Testis (tissue), 3 donors: Measurements from ENCODE around the gene PHEX. TPM values are rescaled to one million over a fixed set of nuclear protein-coding genes. Genes with fewer than 3 reads are reported as not detected.
A peak's percentile ranks its signal among the peaks of the same experiment; 100 is the strongest.

Experiments
- DNase-seq: peaks from one replicate; pipeline ENCODE4 v3.0.0-alpha.2; 2019
- H3K27ac ChIP-seq, 2 donors: fragments of 200-600 bp; sonication (generic); one replicate each; pipeline ENCODE4 v1.5.1; 2019
- H3K27me3 ChIP-seq: fragments of 200-600 bp; sonication (generic); one replicate; pipeline ENCODE4 v1.5.1; 2019
- H3K36me3 ChIP-seq: fragments of 200-600 bp; sonication (generic); one replicate; pipeline ENCODE4 v1.5.1; 2017; ENCODE audit warnings: low read depth; ENCODE audit errors: missing control alignments
- H3K4me1 ChIP-seq: fragments of 200-600 bp; sonication (generic); one replicate; pipeline ENCODE4 v1.5.1; 2019
- H3K4me3 ChIP-seq, 2 donors: fragments of 200-600 bp; sonication (generic); one replicate each; pipeline ENCODE4 v1.5.1; 2017 to 2019
- H3K9me3 ChIP-seq: fragments of 200-600 bp; sonication (generic); one replicate; pipeline ENCODE4 v1.5.1; 2017
- POLR2A ChIP-seq: fragments of 450-650 bp; IDR thresholded peaks from one replicate; pipeline ENCODE4 v1.6.1; 2017; ENCODE audit warnings: antibody characterized with exemption, mild to moderate bottlenecking, moderate library complexity
- WGBS, 2 donors: methylation state at CpG; one replicate each; pipeline ENCODE4 v1.1.5; 2018; 5-methylcytosine and 5-hydroxymethylcytosine counted together
- intact Hi-C: fragments of 100-400 bp; cut with DNase I; formaldehyde crosslinking; loops from one replicate; pipeline ENCODE4 v1.15.1; 2023; ENCODE audit warnings: low total_unique reads
- polyA plus RNA-seq: library from polyadenylated mRNA; stranded (reverse); fragments of 350-450 nt; fragmentation: Illumina TruSeq; extraction: RNeasy Lipid Tissue Mini Kit (QIAGEN cat#74804); gene quantifications from one replicate; pipeline ENCODE4 v1.2.3, GENCODE V29; 2014; ENCODE audit warnings: low read depth, low replicate concordance; ENCODE audit not compliant: insufficient read depth
- total RNA-seq, 2 donors: library from RNA; depleted of rRNA; stranded (reverse); fragments of >200 nt; gene quantifications; one replicate each; pipeline ENCODE4 v1.2.3, GENCODE V29; 2016
- TF ChIP-seq, protein P1 (sequence below), 3 experiments: fragments of 450-650 bp in 2 of 3; fragments of 200-600 bp in 1 of 3; sonication (generic) in 1 of 3; IDR thresholded peaks; one replicate each; pipeline ENCODE4 v1.5.1; 2016 to 2019; ENCODE audit warnings: antibody characterized with exemption in 3 of 3, mild to moderate bottlenecking in 2 of 3, moderate library complexity in 1 of 3

PHEX gene
- total and polyA plus RNA-seq, 3 donors from 2014 or later = 0.24 to 0.37 (median 0.31) TPM

DNA sequence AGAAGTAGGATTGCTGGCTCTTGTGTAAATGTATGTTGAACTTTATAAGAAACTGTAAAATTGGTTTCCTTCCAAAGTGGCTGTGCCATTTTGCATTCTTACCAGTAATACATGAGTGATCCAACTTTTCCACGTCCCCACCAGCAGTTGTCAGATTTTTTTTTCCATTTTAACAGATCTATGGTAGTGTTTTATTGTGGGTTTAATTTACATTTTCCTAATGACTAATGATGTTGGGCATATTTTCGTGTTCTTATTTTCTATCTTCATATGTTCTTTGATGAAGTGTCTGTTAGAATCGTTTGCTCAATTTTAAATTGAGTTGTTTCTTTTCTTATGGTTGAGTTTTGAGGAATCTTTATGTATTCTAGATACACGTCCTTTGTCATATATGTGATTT, 56.2 kb downstream of the PHEX start:
- no peak for TF ChIP-seq POLR2A
- TF ChIP-seq, protein P1, sequence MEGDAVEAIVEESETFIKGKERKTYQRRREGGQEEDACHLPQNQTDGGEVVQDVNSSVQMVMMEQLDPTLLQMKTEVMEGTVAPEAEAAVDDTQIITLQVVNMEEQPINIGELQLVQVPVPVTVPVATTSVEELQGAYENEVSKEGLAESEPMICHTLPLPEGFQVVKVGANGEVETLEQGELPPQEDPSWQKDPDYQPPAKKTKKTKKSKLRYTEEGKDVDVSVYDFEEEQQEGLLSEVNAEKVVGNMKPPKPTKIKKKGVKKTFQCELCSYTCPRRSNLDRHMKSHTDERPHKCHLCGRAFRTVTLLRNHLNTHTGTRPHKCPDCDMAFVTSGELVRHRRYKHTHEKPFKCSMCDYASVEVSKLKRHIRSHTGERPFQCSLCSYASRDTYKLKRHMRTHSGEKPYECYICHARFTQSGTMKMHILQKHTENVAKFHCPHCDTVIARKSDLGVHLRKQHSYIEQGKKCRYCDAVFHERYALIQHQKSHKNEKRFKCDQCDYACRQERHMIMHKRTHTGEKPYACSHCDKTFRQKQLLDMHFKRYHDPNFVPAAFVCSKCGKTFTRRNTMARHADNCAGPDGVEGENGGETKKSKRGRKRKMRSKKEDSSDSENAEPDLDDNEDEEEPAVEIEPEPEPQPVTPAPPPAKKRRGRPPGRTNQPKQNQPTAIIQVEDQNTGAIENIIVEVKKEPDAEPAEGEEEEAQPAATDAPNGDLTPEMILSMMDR (IDR thresholded peaks at IDR 0.05) = no peak
- intact Hi-C loops = no loop called here
- Histone ChIP-seq H3K27ac (no peak overlapping the region), H3K27me3 (no peaks in the 10 kb centered on the region), H3K4me3 (no peak overlapping the region), H3K4me1 (no peaks in the 10 kb centered on the region), H3K36me3 (no peaks in the 10 kb centered on the region), H3K9me3 (no peaks in the 10 kb centered on the region)
- no peak for DNase-seq
- WGBS, 2 donors = 91 to 92% methylated on average over 4 of the region's 4 CpGs

- no peak for DNase-seq
- Histone ChIP-seq H3K4me3 (no peak overlapping the region), H3K27me3 (no peaks in the 10 kb centered on the region), H3K9me3 (no peaks in the 10 kb centered on the region), H3K27ac (no peak overlapping the region), H3K4me1 (no peaks in the 10 kb centered on the region), H3K36me3 (no peaks in the 10 kb centered on the region)
- intact Hi-C loops = no loop called here
- 57 to 79% methylated on average over 4 of the region's 4 CpGs for WGBS, 2 donors
- TF ChIP-seq POLR2A = no peak
- TF ChIP-seq, protein P1 (IDR thresholded peaks at IDR 0.05) = no peak
Observed at GRCh38 chrX:22090181-22090580, 58.1 kb downstream of the PHEX start.

DNA sequence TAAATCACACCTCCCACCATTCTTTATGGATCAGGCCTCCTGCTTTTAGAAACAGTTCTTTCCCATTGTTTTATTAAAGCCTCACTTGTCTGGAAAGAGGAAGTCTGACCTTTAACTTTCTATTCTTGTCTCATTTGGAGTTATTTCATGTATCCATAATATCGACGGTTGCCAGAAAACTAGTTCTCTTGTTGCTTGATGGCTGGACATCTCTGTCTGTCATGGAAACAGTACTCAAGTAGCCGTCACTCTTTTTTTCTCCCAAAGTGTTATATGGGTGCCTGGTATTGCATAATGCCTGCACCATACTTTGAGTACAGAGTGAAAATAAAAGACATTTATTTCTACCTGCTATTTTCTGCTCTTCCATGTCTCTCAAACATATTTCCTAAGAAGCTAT, 61.4 kb downstream of the PHEX start:
- Histone ChIP-seq H3K9me3 (no peaks in the 10 kb centered on the region), H3K36me3 (no peaks in the 10 kb centered on the region), H3K27me3 (no peaks in the 10 kb centered on the region), H3K27ac (no peak overlapping the region), H3K4me1 (no peaks in the 10 kb centered on the region), H3K4me3 (no peak overlapping the region)
- intact Hi-C loops = no loop called here
- DNase-seq = no peak
- 23 to 26% methylated on average over 3 of the region's 3 CpGs for WGBS, 2 donors
- TF ChIP-seq, protein P1 (IDR thresholded peaks at IDR 0.05) = no peak
- TF ChIP-seq POLR2A = no peak

DNA sequence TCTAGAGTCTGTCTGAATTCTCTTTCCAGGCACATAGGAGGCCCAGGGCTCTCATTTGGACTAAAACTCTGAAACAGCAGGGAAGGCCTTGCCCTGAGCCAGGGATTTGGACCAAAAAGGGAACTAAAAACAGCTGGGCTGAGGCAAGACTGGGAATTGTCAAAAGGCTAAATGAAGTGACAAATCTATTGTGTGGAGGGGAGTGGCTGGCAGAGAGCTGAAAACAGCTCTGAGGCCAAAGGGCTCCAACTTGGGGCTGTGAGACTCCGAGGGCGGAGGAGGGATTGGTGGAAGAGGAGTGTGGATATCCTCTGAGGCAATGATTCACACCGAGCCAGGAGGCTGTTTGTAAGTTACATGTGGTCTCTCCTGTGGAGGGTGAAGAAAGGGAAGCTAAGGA, 63.2 kb downstream of the PHEX start:
- DNase-seq = peak; percentile 21
- WGBS, 2 donors = 58 to 76% methylated on average over 3 of the region's 3 CpGs
- Histone ChIP-seq H3K4me1 (no peaks in the 10 kb centered on the region), H3K27me3 (no peaks in the 10 kb centered on the region), H3K4me3 (no peak overlapping the region), H3K9me3 (no peaks in the 10 kb centered on the region), H3K27ac (no peak overlapping the region), H3K36me3 (no peaks in the 10 kb centered on the region)
- TF ChIP-seq POLR2A = no peak
- TF ChIP-seq, protein P1 (IDR thresholded peaks at IDR 0.05) = no peak
- intact Hi-C loops = no loop called here

DNA sequence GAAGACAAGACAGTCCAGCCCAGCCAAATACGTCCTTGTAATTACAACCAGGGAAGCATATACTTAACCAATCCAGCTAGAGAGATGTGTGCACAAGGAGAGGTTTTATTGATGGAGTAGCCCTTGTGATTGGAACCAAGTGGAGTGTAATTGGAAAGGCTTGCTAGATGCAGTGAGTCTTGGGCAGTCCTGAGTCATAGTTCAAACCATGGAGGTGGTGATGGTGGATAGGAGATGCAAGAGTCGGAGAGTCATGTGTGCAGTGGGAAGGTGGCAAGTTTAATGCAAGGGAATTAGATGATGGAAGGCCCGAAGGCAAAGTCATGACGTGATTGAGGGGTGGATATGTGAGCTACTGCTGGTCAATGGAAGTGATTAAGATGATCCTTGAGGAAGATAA, 63.7 kb downstream of the PHEX start:
- H3K36me3 ChIP-seq = no peaks in the 10 kb centered on the region
- no peaks in the 10 kb centered on the region for H3K9me3 ChIP-seq
- H3K4me1 ChIP-seq = no peaks in the 10 kb centered on the region
- WGBS, 2 donors = 94 to 98% methylated on average over 4 of the region's 4 CpGs
- TF ChIP-seq, protein P1 (IDR thresholded peaks at IDR 0.05) = no peak
- no peak for TF ChIP-seq POLR2A
- no peak overlapping the region for H3K27ac ChIP-seq
- no peak overlapping the region for H3K4me3 ChIP-seq
- no peaks in the 10 kb centered on the region for H3K27me3 ChIP-seq
- no peak for DNase-seq
- intact Hi-C loops = no loop called here
